ENCODE measurements around the gene ALAD. TPM values are rescaled to one million over a fixed set of nuclear protein-coding genes. Genes with fewer than 3 reads are reported as not detected.

Gene ALAD
- polyA plus RNA-seq, 1 donor from 2014 or later, result 42.9 TPM

DNA sequence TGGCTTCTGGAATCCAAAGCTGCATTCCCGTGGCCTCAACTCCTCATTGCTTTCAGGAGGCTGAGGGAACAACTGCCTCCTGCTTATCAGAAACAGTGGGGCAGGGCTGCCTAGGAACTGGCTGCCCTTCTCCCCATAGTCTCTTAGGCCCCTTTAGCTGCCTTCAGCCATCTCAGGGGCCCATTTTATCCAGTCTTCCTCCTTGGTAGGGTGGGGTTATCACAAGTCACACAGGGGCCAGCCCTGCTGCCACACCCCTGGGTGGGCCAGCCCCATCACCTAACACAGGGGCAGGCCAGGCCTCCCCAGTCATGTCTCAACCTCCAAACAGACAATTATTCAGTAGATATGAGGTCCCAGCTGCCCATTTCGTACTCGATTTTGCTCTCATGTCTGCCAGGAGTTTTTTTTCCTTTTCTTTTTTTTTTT is 3.9 kb downstream of the ALAD start:
- Histone ChIP-seq H3K27me3 (ENCODE audit: insufficient read depth, low read depth, low read length) (no peaks in the 10 kb centered on the region), H3K4me2 (ENCODE audit: low read length) (no peak overlapping the region), H3K36me3 (ENCODE audit: insufficient read depth, low read length) (no peaks in the 10 kb centered on the region), H3K9me2 (ENCODE audit: insufficient read depth, low read length) (no peaks in the 10 kb centered on the region), H3K9ac (ENCODE audit: low read length) (no peak overlapping the region), H3K9me3 (ENCODE audit: low read length) (no peaks in the 10 kb centered on the region), H2AFZ (ENCODE audit: low read depth, low read length) (no peak overlapping the region), H3F3A (ENCODE audit: insufficient read depth, low read length, poor library complexity, severe bottlenecking) (no peaks in the 10 kb centered on the region), H3K79me2 (replicated peaks; ENCODE audit: insufficient read depth, low read length) (peaks cover 23% of the 10 kb centered on the region), H4K20me1 (ENCODE audit: insufficient read depth) (no peaks in the 10 kb centered on the region), H3K27ac (ENCODE audit: low read length) (no peak overlapping the region), H3K4me3 (ENCODE audit: low read length) (no peak overlapping the region)
- TF ChIP-seq MXI1 (conservative IDR thresholded peaks at IDR 0.05; ENCODE audit: poor library complexity, severe bottlenecking) (no peak), POLR2AphosphoS5 (IDR thresholded peaks at IDR 0.05) (no peak), RAD21 (conservative IDR thresholded peaks at IDR 0.05) (no peak), EZH2 (IDR thresholded peaks at IDR 0.05; ENCODE audit: borderline replicate concordance, insufficient read depth, low read length, poor library complexity, severe bottlenecking) (no peak), EP300 (conservative IDR thresholded peaks at IDR 0.05; ENCODE audit: poor library complexity, severe bottlenecking) (no peak), SMC3 (conservative IDR thresholded peaks at IDR 0.05; ENCODE audit: poor library complexity) (no peak), TAF1 (IDR thresholded peaks at IDR 0.05; ENCODE audit: low read depth) (no peak)
- TF ChIP-seq, protein P1, sequence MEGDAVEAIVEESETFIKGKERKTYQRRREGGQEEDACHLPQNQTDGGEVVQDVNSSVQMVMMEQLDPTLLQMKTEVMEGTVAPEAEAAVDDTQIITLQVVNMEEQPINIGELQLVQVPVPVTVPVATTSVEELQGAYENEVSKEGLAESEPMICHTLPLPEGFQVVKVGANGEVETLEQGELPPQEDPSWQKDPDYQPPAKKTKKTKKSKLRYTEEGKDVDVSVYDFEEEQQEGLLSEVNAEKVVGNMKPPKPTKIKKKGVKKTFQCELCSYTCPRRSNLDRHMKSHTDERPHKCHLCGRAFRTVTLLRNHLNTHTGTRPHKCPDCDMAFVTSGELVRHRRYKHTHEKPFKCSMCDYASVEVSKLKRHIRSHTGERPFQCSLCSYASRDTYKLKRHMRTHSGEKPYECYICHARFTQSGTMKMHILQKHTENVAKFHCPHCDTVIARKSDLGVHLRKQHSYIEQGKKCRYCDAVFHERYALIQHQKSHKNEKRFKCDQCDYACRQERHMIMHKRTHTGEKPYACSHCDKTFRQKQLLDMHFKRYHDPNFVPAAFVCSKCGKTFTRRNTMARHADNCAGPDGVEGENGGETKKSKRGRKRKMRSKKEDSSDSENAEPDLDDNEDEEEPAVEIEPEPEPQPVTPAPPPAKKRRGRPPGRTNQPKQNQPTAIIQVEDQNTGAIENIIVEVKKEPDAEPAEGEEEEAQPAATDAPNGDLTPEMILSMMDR (IDR thresholded peaks at IDR 0.05; ENCODE audit: poor library complexity, severe bottlenecking), result no peak
- TF ChIP-seq, protein P2, sequence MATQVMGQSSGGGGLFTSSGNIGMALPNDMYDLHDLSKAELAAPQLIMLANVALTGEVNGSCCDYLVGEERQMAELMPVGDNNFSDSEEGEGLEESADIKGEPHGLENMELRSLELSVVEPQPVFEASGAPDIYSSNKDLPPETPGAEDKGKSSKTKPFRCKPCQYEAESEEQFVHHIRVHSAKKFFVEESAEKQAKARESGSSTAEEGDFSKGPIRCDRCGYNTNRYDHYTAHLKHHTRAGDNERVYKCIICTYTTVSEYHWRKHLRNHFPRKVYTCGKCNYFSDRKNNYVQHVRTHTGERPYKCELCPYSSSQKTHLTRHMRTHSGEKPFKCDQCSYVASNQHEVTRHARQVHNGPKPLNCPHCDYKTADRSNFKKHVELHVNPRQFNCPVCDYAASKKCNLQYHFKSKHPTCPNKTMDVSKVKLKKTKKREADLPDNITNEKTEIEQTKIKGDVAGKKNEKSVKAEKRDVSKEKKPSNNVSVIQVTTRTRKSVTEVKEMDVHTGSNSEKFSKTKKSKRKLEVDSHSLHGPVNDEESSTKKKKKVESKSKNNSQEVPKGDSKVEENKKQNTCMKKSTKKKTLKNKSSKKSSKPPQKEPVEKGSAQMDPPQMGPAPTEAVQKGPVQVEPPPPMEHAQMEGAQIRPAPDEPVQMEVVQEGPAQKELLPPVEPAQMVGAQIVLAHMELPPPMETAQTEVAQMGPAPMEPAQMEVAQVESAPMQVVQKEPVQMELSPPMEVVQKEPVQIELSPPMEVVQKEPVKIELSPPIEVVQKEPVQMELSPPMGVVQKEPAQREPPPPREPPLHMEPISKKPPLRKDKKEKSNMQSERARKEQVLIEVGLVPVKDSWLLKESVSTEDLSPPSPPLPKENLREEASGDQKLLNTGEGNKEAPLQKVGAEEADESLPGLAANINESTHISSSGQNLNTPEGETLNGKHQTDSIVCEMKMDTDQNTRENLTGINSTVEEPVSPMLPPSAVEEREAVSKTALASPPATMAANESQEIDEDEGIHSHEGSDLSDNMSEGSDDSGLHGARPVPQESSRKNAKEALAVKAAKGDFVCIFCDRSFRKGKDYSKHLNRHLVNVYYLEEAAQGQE (IDR thresholded peaks at IDR 0.05; ENCODE audit: borderline replicate concordance), result no peak

DNA sequence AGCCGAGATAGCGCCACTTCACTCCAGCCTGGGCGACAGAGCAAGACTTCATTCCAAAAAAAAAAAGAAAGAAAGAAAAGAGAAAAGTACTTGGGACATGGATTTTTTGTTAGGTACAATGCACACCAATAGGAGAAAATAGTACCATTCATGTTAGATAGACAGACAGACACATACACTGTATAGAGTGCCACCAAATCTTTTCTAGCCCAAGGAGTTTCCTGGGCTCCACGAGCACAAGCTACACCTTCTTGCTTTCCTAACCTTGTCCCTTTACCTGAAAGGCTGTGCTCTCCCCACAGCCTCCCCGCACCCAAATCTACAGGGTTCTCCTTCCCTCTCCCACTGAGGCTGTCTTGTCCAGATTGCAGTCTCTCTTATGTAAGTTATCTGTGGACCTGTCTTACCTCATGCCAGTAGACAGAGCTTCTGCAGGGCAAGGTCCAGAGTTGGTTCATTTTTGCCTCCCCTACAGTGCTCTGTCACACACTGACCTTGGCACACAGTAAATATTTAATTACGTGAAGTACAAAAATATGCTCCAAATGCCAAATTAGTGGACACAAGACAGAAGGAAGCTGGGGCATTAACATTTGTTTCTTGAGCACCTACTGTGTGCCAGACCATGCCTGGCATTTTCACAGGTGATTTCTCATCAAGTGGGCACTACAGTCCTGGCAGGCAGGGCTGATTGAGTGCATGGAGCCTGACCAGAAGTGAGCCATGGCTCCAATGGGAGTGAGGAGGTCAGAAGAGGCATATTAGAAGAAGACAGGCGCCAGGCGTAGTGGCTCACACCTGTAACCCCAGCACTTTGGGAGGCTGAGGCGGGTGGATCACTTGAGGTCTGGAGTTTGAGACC is 5.9 kb downstream of the ALAD start:
- no peaks in the 10 kb centered on the region for H3K9me2 ChIP-seq (ENCODE audit: insufficient read depth, low read length)
- TF ChIP-seq EZH2 (IDR thresholded peaks at IDR 0.05; ENCODE audit: borderline replicate concordance, insufficient read depth, low read length, poor library complexity, severe bottlenecking), result no peak
- TF ChIP-seq RAD21 (conservative IDR thresholded peaks at IDR 0.05), result no peak
- TF ChIP-seq POLR2AphosphoS5 (IDR thresholded peaks at IDR 0.05), result no peak
- TF ChIP-seq MXI1 (conservative IDR thresholded peaks at IDR 0.05; ENCODE audit: poor library complexity, severe bottlenecking), result no peak
- TF ChIP-seq, protein P1 (IDR thresholded peaks at IDR 0.05; ENCODE audit: poor library complexity, severe bottlenecking), result no peak
- TF ChIP-seq, protein P2 (IDR thresholded peaks at IDR 0.05; ENCODE audit: borderline replicate concordance), result no peak
- no peak for TF ChIP-seq SMC3 (conservative IDR thresholded peaks at IDR 0.05; ENCODE audit: poor library complexity)
- TF ChIP-seq EP300 (conservative IDR thresholded peaks at IDR 0.05; ENCODE audit: poor library complexity, severe bottlenecking), result no peak
- no peak for TF ChIP-seq TAF1 (IDR thresholded peaks at IDR 0.05; ENCODE audit: low read depth)
- H3K9me3 ChIP-seq (ENCODE audit: low read length), result no peaks in the 10 kb centered on the region
- no peak overlapping the region for H3K4me3 ChIP-seq (ENCODE audit: low read length)
- H2AFZ ChIP-seq (ENCODE audit: low read depth, low read length), result no peak overlapping the region
- H3K9ac ChIP-seq (ENCODE audit: low read length), result no peak overlapping the region
- peaks cover 16% of the 10 kb centered on the region for H3K79me2 ChIP-seq (replicated peaks; ENCODE audit: insufficient read depth, low read length)
- H3K27me3 ChIP-seq (ENCODE audit: insufficient read depth, low read depth, low read length), result no peaks in the 10 kb centered on the region
- no peak overlapping the region for H3K4me2 ChIP-seq (ENCODE audit: low read length)
- H3K36me3 ChIP-seq (ENCODE audit: insufficient read depth, low read length), result no peaks in the 10 kb centered on the region
- H3F3A ChIP-seq (ENCODE audit: insufficient read depth, low read length, poor library complexity, severe bottlenecking), result no peaks in the 10 kb centered on the region
- H4K20me1 ChIP-seq (ENCODE audit: insufficient read depth), result no peaks in the 10 kb centered on the region
- H3K27ac ChIP-seq (ENCODE audit: low read length), result no peak overlapping the region
